HG02970 (cell line): ENCODE data around the gene SERINC5.

Experiments used
- ATAC-seq: cut with Tn5 transposase; IDR thresholded peaks from one replicate; pipeline ENCODE4 v1.9.1; 2021; ENCODE audit warnings: mild to moderate bottlenecking, moderate library complexity, moderate number of reproducible peaks; ENCODE audit not compliant: unreplicated experiment, low FRiP score

Gene SERINC5

GRCh38 chr5:80255431-80255810 is 427 bp downstream of the SERINC5 start:
- ATAC-seq: no peak

- no peak for ATAC-seq
These were observed 949 bp downstream of the SERINC5 start for GRCh38 chr5:80254767-80255430.

GRCh38 chr5:80251636-80252035 is 4.2 kb downstream of the SERINC5 start:
- ATAC-seq: no peak

DNA sequence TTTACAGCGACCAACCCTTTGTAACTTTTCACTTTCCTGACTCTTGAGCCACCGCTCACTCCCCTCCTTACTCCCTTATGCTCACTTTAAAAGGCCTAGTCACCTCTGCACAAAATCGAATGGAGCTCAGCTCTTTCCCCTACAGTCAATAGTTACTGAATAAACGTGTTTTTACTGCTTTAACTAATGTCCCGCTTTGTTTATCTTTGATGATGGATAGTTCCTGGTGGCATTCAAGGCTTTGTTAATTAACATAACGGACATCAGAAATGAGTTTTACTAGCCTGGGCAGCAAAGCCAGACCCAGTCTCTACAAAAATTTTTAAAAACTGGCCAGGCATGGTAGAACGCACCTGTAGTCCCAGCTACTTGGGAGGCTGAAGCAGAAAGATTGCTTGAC is 5.0 kb downstream of the SERINC5 start:
- no peak for ATAC-seq

- ATAC-seq: no peak
These were observed 5.9 kb downstream of the SERINC5 start for GRCh38 chr5:80249901-80250300.

- ATAC-seq: no peak
These were observed 7.5 kb downstream of the SERINC5 start for GRCh38 chr5:80248378-80248777.

- no peak for ATAC-seq
These were observed 8.7 kb downstream of the SERINC5 start for GRCh38 chr5:80246995-80247729.

DNA sequence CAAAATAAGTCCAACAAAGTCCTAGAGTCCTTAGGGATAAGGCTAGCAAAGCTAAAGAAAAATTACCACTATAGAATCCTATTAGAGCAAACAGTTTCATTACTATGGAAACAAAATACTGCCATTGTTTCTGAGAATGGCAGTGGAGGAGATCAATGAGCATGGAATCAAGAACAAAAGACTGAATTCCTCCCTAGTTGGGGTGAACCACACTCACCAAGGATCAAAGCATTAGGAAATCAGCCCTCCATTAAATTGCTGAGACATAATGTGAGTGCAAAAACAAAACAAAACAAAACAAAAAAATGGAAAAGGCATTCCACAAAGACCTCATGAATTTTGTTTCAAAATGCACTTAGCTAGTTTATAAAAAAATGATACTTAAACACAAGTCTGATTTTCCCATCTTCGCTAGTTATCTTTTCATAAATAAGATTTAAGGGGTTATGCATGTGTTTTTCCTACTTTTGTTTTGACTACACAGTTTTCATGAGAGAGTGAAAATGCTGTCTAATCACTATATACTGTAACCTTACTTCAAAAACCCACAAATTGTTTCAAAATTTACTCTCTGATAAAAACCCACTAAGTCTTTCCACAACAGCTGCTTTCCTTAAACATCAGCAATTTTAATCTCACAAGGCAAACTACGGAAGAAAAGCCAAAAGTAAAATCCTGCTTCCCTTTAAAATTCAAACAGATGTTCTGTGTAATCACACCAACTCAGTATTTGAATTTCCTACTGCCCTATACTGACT is 9.7 kb downstream of the SERINC5 start:
- ATAC-seq: no peak

GRCh38 chr5:80243567-80243966 is 12.3 kb downstream of the SERINC5 start:
- ATAC-seq: no peak

DNA sequence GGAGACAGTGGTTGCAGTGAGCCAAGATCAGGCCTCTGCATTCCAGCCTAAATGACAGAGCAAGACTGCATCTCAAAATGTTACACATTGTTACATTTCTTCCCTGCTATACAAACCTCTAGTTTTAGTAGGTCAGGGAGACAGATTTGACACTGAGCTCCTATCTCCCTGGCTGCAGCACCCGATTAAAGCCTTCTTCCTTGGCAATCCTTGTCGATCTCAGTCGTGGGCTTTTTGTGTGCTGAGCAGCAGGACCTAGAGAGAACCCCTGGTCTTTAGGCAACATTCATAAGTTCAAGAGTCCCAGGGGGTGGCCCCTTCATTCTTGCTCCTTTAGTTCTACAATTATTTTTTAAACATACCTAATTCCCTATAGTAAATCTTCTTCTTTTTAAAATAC is 13.0 kb downstream of the SERINC5 start:
- ATAC-seq: no peak

- no peak for ATAC-seq
These were observed 15.4 kb downstream of the SERINC5 start for GRCh38 chr5:80240368-80240986.

DNA sequence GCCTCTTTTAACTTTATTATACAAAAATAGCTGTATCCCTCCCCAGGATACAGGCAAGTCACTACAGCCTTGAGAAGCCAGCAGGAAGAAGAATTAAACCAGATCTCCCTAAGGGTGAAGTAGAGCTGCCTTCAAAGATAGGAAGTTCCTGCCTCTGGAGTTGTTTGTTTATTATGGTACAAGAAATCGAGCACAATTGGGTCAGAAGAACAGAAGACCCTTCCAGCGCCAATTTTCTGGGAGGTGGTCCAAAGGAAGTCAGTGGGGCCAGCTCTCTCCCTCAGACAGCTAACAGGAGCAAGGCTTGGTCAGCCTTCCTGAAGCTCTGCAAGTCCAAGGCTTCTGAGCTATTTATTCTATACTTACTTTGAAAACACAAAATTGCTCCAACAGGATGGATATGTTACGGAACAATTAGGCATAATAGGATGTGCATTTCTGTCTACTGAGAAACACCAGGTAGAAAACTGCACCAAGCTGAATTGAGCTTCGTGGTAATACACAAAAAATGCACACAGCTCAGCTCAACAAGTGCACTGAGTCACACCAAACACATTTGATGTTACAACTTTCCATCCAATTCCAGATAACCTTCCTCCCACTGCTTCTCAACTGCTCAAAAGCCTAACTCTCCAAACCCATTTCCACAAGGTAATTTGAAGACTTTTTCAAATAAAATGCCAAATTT is 16.0 kb downstream of the SERINC5 start:
- ATAC-seq: no peak

DNA sequence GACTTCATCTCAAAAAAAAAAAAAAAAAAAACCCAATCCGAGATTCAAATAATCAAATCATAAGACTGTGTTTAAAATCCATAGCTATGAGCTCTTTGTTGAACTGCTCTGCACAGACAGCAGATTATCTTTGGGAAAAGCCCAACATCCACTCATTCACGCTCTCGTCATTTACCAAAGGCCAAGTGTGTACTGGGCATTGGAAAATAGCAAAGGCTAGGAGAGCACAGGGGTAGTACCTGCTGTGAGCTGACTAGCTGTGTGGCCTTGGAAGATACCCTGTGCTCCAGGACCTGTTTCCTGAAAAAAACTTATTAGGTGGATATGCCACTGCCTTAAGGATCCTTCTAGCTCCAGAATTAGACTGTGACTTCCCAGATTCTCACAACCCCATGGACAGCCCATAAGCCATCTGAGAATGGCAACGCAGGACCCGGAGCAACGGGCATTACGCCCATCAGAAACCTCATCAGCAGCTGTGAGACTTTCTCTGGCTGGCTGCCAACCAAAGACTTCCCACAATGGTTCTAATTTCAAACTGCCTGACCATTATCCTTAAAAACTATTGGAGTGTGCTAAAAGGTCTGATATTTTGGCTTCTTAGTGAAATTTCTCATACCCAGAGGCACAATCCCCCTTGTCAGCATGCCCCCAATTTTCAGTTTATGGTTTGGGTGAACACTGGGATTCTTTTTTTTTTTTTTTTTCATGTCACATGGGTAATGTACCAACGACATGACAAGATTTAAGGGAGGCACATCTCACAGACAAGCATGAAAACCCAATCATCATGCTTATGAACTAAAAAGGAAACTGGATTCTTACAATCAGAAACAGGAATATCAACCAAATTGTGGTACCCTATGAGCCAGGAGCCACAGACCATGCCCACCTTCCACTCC is 16.8 kb downstream of the SERINC5 start:
- no peak for ATAC-seq

- no peak for ATAC-seq
These were observed 17.8 kb downstream of the SERINC5 start for GRCh38 chr5:80238097-80238496.

DNA sequence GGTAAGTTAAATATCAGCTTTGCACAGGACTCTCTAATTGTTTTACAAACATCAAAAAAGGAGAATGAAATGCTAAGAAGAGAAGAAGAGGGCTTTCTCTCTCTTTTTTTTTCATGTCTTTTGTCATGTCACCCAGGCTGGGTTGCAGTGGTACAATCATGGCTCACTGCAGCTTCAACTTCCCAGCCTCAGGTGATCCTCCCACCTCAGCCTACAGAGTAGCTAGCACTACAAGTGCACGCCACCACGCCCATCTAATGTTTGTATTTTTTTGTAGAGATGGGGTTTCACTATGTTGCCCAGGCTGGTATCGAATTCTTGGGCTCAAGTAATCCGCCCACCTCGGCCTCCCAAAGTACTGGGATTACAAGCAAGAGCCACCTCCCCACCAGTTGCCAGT is 18.6 kb downstream of the SERINC5 start:
- no peak for ATAC-seq

DNA sequence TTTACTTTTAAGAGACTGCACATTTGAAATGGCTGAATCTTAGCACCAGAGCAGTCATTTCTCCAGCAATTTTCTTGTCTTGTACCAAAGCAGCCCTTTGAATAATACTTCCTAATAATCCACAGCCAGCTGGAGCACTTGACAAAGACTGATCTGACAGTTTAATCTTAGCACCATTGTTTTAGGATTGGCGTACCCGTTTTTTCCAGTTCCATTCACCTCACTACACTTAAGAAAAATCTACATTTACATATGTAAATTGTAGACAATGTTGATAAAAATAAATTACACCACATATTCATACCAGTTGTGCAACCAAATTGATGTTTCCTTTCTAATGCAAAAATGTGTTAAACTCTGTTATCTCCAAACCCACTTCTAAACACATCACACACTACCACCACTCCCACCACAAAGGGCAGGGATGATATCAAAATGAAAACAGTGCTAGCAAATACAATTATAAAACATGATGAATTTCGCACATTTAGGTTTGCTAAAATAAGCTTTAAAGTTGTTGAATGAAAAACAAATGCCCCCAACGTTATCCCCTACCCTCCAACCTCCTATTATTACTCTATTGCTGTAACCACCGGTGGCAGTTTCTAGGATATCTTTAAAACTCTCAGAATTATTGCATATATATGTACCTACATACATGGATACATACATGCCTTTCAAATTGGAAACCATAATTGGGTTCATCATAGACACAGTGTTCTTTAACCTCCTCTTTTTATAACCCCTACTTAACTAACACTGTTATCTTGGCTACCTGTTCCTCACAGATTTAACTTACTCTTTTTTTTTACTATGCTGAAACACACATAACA is 21.5 kb downstream of the SERINC5 start:
- ATAC-seq: no peak

DNA sequence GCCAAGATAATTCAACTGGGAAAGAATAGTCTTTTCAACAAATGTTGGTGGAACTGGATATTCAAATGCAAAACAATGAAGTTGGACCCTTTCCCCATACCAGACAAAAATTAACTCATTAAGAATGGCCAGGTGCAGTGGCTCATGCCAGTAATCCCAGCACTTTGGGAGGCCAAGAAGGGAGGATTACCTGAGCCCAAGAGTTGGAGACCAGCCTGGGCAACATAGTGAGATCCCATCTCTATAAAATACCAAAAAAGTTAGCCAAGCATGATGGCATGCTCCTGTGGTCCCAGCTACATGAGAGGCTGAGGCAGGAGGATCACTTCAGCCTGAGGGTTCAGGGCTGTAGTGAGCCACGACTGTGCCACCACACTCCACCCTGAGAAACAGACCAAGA is 24.2 kb downstream of the SERINC5 start:
- no peak for ATAC-seq

DNA sequence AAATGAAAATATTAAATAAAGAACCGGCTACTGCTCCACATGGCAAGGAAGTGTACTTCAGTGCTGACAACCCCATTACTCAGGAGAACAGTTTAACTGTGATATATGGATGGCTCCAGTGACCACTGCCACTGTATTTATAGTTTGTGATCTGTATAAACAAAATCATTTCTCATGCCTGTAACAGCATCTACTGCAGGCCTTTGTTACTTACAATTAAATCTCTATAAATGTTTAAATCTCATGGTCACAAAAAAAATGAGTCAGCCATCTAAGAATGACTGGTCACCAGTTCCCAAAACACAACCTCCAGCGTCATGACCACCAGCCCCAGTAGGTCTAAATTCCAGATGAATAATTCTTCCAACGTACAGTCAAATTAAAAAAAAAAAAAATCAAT is 24.6 kb downstream of the SERINC5 start:
- ATAC-seq: no peak
